Measurements from ENCODE around the gene C9orf43. TPM values are rescaled to one million over a fixed set of nuclear protein-coding genes. Genes with fewer than 3 reads are reported as not detected.

The C9orf43 gene
- total RNA-seq, 1 donor from 2014 or later, result not detected

DNA sequence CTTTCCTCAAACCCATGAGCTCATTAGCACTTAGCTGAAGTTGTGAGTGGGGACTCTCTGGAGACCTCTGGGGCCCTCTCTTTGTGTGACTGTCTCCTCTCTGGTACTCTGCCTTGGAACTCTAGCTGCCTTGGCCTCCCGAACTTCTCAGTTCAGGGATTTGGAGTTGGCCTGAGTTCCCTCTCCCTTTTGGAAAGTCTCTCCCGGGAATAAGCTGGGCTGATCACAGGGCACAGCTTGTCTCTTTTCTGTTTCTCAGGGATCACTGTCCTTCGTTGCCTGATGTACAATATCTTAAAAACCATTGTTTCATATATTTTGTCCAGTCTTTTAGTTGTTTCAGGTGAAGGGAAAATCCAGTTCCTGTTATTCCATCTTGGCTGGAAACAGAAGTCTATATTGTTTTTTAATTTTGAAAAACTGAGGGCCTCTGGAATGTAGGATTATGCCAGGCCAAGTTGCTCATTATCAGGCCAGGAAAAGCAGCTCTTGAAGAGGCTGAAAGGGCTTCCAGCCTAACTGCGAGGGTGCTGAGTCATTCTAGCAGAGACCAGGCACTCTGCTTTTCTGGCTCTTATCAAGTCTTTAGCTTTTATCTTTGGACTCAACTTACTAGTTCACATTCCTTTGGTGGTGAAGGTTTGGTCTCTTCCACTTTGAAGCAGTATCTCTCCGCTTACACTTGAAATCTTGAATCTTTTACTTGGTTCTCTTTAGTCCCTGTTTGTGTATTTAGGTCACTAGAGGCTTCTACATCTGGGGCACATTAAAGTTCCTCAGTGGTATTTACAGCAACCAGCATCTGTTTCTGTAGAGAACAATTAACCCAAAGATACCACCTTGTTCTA is 44.6 kb downstream of the C9orf43 start:
- no peak for TF ChIP-seq CTCF (IDR thresholded peaks at IDR 0.05)
- intact Hi-C loops (cut with DNase I), result loop anchor here (1.0 to 2.0 kb wide), 3 partner anchors 29 to 66 kb away; no protein-coding TSS in a partner anchor
- Histone ChIP-seq H3K4me1 (peaks cover 16 to 41% of the 10 kb centered on the region in 2 donors), H3K9me3 (no peaks in the 10 kb centered on the region), H3K27me3 (no peaks in the 10 kb centered on the region), H3K4me3 (peak overlapping the region in 1 of 2 donors; percentile 14), H3K27ac (peak overlapping the region; percentile 97), H3K36me3 (no peaks in the 10 kb centered on the region)
- peak in 1 of 2 donors; percentile 86 for DNase-seq (ENCODE audit: low spot score in 2 of 2)

DNA sequence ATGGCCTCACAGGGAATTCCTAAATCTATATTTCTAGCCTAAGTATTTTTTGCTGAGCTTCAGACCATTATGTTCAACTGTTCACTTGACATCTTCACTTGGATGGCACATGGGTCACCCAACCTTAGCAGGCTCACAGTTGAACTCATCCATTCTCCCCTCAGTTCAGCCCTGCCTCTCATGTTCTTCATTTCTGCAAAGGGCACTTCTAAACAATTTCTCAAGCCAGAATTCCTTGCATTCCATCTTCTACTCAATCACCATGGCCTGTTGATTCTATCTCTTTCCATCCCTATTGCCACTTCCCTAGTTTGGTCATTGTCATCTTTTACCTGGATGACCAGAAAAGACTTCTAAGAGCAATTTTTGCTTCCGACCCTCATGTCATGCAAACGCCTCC is 45.7 kb downstream of the C9orf43 start:
- Histone ChIP-seq H3K4me3 (no peak overlapping the region), H3K27ac (peak overlapping the region; percentile 97)
- DNase-seq (ENCODE audit: low spot score in 2 of 2), result no peak

DNA sequence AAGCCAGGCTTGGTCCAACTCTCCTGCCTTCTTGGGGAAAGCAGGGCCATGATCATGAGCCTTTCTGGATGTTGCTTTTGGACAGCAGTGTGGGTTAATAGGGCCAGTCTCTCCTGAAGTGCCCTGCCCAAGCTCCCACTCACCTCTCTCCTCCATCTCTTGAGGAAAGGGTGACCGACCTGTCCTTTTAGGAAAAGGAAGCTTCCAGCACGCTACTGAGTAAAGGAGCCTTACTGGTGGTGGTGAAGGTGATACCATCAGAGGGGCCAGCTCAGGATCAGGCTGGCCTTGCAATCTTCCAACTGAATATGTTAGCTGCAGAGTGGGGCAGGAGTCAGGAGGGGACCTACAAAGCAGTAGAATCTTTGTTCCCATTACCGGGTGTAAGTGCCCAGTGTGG is 50.7 kb downstream of the C9orf43 start:
- Histone ChIP-seq H3K27me3 (no peaks in the 10 kb centered on the region), H3K4me3 (no peak overlapping the region)

More for the DNA sequence above, 45.7 kb downstream of the C9orf43 start:
- H3K9me3 ChIP-seq, result no peaks in the 10 kb centered on the region
- TF ChIP-seq CTCF (IDR thresholded peaks at IDR 0.05), result no peak
- H3K36me3 ChIP-seq, result no peaks in the 10 kb centered on the region
- H3K4me1 ChIP-seq, result peaks cover 16 to 36% of the 10 kb centered on the region in 2 donors
- no peaks in the 10 kb centered on the region for H3K27me3 ChIP-seq
- intact Hi-C loops (cut with DNase I), result no loop called here

GRCh38 chr9:113461943-113462342 is 51.4 kb downstream of the C9orf43 start:
- no peak for TF ChIP-seq CTCF (IDR thresholded peaks at IDR 0.05)
- DNase-seq (ENCODE audit: low spot score in 2 of 2), result no peak
- intact Hi-C loops (cut with DNase I), result loop anchor here (5.0 kb wide), 1 partner anchor 105 kb away; no protein-coding TSS in a partner anchor
- Histone ChIP-seq H3K4me1 (peaks cover 0 to 9% of the 10 kb centered on the region in 2 donors), H3K4me3 (no peak overlapping the region), H3K27me3 (no peaks in the 10 kb centered on the region), H3K36me3 (no peaks in the 10 kb centered on the region), H3K27ac (no peak overlapping the region), H3K9me3 (no peaks in the 10 kb centered on the region)

More for the DNA sequence above, 50.7 kb downstream of the C9orf43 start:
- DNase-seq (ENCODE audit: low spot score in 2 of 2), result no peak
- Histone ChIP-seq H3K36me3 (no peaks in the 10 kb centered on the region), H3K27ac (no peak overlapping the region), H3K4me1 (peaks cover 2 to 16% of the 10 kb centered on the region in 2 donors), H3K9me3 (no peaks in the 10 kb centered on the region)
- TF ChIP-seq CTCF (IDR thresholded peaks at IDR 0.05), result no peak
- intact Hi-C loops (cut with DNase I), result loop anchor here (5.0 kb wide), 1 partner anchor 106 kb away; no protein-coding TSS in a partner anchor

GRCh38 chr9:113462781-113463286 is 52.3 kb downstream of the C9orf43 start:
- Histone ChIP-seq H3K9me3 (no peaks in the 10 kb centered on the region), H3K27me3 (no peaks in the 10 kb centered on the region), H3K27ac (peak overlapping the region; percentile 81 to 83), H3K4me1 (peaks cover 0 to 7% of the 10 kb centered on the region in 2 donors), H3K4me3 (peak overlapping the region in 1 of 2 donors; percentile 72), H3K36me3 (no peaks in the 10 kb centered on the region)
- intact Hi-C loops (cut with DNase I), result loop anchor here (5.0 kb wide), 1 partner anchor 104 kb away; no protein-coding TSS in a partner anchor
- no peak for DNase-seq (ENCODE audit: low spot score in 2 of 2)
- TF ChIP-seq CTCF (IDR thresholded peaks at IDR 0.05), result no peak

All from ascending aorta (tissue), 2 donors.